Measurements from ENCODE around the gene ANKRD60. TPM values are rescaled to one million over a fixed set of nuclear protein-coding genes. Genes with fewer than 3 reads are reported as not detected.

The ANKRD60 gene
- total RNA-seq, 1 donor from 2014 or later = not detected

DNA sequence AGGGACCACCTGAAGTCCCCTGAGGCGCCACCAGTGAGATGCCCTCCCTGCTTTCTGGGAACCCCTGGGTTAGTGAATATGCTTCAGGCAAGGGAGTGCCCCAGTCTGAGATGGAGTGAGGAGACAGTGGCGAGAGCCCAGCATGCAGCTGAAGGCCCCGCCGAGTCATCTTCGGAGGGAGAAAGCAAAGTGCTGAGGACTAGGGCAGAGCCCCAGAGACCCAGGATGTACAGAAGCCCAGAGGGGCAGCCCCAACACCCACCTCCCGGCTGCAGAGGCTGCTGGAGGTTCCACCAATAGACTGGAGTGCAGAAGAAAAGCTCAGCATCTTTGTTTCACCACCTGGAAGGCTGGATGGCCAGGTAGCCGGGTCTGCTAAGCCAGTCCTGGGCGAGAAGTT lies 14.1 kb downstream of the ANKRD60 start:
- Mint-ChIP-seq H3K4me3 (no peak overlapping the region), H3K27ac (no peak overlapping the region)

DNA sequence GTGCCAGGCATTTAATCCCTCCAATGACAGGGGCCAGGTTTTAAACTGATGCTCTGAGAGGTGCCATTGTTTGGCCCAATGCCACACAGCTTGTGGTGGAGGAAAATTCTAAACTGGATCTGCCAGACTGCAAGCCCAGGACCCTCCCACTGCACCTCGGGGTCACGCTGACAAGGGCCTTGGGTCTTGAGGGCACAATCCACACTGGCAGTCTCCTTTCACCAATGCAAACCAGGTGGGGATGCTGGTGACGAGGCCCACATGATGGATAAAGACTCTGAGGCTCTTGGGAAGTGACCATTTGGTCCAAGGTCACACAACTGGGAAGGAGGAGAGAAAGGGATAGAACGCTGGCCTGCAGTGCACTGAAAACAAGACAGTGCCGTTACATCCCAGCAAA lies 14.7 kb downstream of the ANKRD60 start:
- H3K4me3 Mint-ChIP-seq = no peak overlapping the region
- TF ChIP-seq, protein P1, sequence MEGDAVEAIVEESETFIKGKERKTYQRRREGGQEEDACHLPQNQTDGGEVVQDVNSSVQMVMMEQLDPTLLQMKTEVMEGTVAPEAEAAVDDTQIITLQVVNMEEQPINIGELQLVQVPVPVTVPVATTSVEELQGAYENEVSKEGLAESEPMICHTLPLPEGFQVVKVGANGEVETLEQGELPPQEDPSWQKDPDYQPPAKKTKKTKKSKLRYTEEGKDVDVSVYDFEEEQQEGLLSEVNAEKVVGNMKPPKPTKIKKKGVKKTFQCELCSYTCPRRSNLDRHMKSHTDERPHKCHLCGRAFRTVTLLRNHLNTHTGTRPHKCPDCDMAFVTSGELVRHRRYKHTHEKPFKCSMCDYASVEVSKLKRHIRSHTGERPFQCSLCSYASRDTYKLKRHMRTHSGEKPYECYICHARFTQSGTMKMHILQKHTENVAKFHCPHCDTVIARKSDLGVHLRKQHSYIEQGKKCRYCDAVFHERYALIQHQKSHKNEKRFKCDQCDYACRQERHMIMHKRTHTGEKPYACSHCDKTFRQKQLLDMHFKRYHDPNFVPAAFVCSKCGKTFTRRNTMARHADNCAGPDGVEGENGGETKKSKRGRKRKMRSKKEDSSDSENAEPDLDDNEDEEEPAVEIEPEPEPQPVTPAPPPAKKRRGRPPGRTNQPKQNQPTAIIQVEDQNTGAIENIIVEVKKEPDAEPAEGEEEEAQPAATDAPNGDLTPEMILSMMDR (IDR thresholded peaks at IDR 0.05; ENCODE audit: unreplicated experiment) = no peak

More for the DNA sequence above, 14.1 kb downstream of the ANKRD60 start:
- H3K4me1 Mint-ChIP-seq = peaks cover 4% of the 10 kb centered on the region
- no peak for DNase-seq (ENCODE audit: low spot score in 2 of 2, unreplicated experiment in 2 of 2)
- H3K27me3 Mint-ChIP-seq (ENCODE audit: low read depth) = peaks cover 82% of the 10 kb centered on the region
- peaks cover 9% of the 10 kb centered on the region for H3K9me3 Mint-ChIP-seq
- TF ChIP-seq, protein P1 (IDR thresholded peaks at IDR 0.05; ENCODE audit: unreplicated experiment) = no peak
- H3K36me3 Mint-ChIP-seq = peaks cover 3% of the 10 kb centered on the region

DNA sequence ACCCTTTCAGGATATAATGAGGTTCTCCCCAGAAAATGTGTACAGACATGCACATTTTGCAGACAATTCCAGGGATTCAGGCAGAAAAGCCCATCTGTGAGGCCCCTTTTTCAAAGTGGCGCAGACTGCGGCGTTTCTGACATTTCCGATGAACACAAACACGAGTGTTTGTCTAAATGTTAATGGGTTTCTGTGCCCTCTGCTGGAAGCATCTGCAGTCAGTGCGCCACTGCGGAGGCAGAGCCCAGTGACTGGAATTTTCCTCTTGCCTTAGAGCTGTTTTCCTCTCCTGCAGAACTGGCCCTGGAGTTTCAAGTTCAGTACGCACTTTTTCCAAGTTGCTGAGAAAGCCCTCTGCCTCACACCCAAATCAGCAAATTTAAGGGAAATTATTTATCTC lies 15.3 kb downstream of the ANKRD60 start:
- Mint-ChIP-seq H3K27me3 (ENCODE audit: low read depth) (peaks cover 74% of the 10 kb centered on the region), H3K4me1 (peaks cover 4% of the 10 kb centered on the region), H3K27ac (no peak overlapping the region), H3K9me3 (no peaks in the 10 kb centered on the region), H3K36me3 (no peaks in the 10 kb centered on the region), H3K4me3 (no peak overlapping the region)
- TF ChIP-seq, protein P1 (IDR thresholded peaks at IDR 0.05; ENCODE audit: unreplicated experiment) = no peak
- DNase-seq (ENCODE audit: low spot score in 2 of 2, unreplicated experiment in 2 of 2) = no peak

More for the DNA sequence above, 14.7 kb downstream of the ANKRD60 start:
- Mint-ChIP-seq H3K9me3 (peaks cover 4% of the 10 kb centered on the region), H3K36me3 (no peaks in the 10 kb centered on the region), H3K4me1 (peaks cover 4% of the 10 kb centered on the region), H3K27ac (no peak overlapping the region), H3K27me3 (ENCODE audit: low read depth) (peaks cover 76% of the 10 kb centered on the region)
- DNase-seq (ENCODE audit: low spot score in 2 of 2, unreplicated experiment in 2 of 2) = no peak

DNA sequence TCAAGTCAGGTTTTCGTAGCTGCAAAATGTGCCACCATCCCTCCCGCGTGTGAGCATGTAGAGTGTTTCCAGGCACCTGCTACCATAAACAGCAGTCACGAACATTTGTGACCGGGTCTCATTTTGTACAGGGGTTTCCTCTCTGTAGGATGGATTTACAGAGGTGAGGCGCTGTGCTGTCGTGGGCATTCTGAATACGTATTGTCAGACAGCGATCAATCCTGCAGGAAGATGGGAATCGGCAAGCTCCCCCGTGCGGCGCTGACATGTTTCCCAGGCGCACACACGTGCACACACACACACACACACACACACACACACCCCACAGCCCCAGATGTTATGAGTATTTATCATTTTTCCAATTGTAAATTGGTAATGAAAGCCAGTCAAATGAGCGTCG lies 15.8 kb downstream of the ANKRD60 start:
- Mint-ChIP-seq H3K27ac (no peak overlapping the region), H3K27me3 (ENCODE audit: low read depth) (peaks cover 70% of the 10 kb centered on the region), H3K4me1 (peaks cover 4% of the 10 kb centered on the region), H3K4me3 (no peak overlapping the region), H3K36me3 (no peaks in the 10 kb centered on the region), H3K9me3 (no peaks in the 10 kb centered on the region)
- TF ChIP-seq, protein P1 (IDR thresholded peaks at IDR 0.05; ENCODE audit: unreplicated experiment) = no peak
- DNase-seq (ENCODE audit: low spot score in 2 of 2, unreplicated experiment in 2 of 2) = no peak

DNA sequence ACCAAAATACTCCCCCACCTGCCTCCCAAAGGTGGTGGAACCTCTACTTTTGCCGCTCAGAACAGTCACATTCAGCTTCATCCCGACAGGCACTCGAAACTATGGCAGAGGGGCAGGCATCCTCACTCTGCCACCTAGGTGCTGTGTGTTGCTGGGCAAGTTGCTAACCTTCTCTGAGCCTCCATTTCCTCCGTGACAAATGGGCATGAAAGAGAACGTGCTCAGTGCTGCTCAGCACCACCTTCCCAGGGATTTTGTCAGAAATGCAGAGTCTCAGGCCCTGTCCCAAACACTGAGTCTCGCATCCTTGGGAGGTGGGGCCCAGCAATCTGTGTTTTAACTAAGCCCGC lies 18.1 kb downstream of the ANKRD60 start:
- peaks cover 4% of the 10 kb centered on the region for H3K4me1 Mint-ChIP-seq
- H3K27ac Mint-ChIP-seq = no peak overlapping the region
- DNase-seq (ENCODE audit: low spot score in 2 of 2, unreplicated experiment in 2 of 2) = no peak
- no peaks in the 10 kb centered on the region for H3K36me3 Mint-ChIP-seq
- no peaks in the 10 kb centered on the region for H3K9me3 Mint-ChIP-seq
- no peak overlapping the region for H3K4me3 Mint-ChIP-seq
- TF ChIP-seq, protein P1 (IDR thresholded peaks at IDR 0.05; ENCODE audit: unreplicated experiment) = no peak
- H3K27me3 Mint-ChIP-seq (ENCODE audit: low read depth) = peaks cover 67% of the 10 kb centered on the region

Data from mesothelial cell of epicardium (in vitro differentiated cells).